HG03457 (cell line): Measurements from ENCODE around the gene LRRC23.
A peak's percentile ranks its signal among the peaks of the same experiment; 100 is the strongest.

ENCODE experiments used
- ATAC-seq: cut with Tn5 transposase; IDR thresholded peaks from one replicate; pipeline ENCODE4 v1.9.1; 2021; ENCODE audit warnings: moderate number of reproducible peaks; ENCODE audit not compliant: unreplicated experiment

The LRRC23 gene

DNA sequence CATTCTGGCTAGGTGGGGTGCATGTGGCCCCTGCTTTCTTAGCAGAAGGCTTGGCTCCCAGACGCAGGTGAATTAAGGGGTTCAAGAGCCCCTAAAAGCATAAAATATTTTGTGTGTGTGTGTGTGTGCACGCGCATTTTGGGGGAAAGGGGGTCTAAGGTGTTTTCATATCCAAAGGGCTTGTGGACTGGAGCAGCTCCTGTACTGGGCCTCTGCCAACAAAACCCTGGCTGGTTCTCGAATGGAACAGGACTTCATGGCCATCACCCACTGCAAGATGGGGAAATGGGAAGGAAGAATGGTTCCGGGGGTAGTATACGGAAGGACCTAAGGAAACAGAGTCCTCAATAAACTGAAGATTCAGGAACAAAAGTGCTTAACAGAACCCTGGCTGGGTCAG lies 19.2 kb downstream of the LRRC23 start:
- no peak for ATAC-seq

DNA sequence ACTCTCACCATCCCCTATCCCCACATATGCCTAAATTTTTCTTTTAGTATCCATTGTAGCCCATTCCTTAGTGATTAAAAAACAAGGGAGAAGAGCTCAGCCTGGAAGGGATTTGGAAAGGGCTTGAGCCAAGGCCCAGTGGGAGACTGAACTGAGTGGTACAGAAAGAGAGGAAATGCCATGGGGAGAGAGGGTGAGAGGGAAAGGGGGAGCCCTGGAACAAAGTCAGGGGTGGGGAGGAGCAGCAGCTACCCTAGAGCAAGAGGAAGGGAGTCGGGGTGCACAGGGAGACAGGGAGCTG lies 20.6 kb downstream of the LRRC23 start:
- no peak for ATAC-seq

DNA sequence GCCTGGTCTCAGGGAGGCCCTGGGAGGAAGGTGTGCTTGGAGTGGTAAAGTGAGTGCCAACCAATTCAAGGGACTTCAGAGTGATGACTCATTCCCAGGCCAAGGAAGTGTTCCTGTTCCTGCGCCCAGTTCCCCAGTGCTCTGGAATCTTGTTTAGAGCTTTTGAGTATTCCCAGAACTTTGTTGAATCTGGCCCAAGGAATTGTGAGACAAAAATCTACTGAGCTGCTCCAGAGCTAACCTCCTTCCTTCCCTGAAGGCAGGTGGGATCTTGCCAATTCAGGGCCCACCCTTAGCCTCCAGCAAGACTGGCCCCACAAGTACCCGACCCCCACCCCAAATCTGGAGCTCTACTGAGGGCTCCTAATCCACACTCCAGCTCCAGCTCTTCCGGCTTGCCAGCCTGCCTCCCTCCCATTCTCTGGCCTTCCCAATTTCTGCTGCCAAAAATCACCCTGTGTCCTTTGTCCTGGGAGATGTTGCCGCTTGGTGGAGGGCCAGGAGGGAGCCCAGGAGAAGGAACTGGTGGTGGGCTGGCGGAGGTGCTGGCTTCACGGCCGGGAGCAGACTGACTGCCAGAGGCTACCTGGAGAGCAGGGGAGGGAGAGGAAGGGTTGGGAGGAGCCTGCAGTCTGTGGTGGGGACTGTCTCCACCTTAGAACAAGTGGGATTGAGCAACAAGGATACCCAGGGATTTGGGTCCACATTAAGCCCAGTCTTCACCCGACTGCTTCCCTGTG lies 21.1 kb downstream of the LRRC23 start:
- no peak for ATAC-seq

DNA sequence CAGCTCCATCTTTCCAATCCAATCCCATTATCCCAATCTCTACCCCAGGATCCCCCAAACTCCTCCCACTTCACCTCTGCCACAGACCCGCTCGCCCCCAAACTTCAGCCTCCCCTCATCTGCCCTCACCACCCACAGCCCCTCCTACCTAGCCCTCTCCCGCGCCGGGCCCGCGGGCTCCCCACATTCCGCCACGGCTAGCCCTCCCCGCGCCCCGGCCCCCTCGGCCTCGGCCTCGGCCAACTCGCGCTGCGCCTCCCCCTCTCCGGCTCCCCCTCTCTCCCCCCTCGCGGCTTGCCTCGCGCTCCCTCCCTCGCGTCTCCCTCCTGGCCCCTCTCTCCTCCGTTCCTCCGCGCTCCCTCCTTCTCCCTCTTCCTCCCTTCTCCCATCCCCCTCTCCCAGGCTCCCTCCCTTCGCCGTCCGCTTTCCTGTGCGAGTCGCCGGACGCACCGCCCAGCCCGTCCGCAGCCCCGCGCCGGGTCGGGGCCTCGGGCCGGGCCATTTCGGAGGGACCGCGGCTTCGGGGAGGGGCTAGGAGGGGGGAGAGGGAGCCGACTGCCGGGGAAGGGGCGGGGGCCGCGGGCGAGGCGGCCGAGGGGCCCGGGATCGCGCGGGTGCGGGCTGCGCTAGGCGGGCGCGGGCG lies 22.9 kb downstream of the LRRC23 start, which contains the start of gene ATN1:
Gene ATN1, plus strand, starts transcription at position 581 of the 643 bp plus-strand sequence. CDS start 6,043 bp downstream, outside the sequence.
- ATAC-seq, result no peak

DNA sequence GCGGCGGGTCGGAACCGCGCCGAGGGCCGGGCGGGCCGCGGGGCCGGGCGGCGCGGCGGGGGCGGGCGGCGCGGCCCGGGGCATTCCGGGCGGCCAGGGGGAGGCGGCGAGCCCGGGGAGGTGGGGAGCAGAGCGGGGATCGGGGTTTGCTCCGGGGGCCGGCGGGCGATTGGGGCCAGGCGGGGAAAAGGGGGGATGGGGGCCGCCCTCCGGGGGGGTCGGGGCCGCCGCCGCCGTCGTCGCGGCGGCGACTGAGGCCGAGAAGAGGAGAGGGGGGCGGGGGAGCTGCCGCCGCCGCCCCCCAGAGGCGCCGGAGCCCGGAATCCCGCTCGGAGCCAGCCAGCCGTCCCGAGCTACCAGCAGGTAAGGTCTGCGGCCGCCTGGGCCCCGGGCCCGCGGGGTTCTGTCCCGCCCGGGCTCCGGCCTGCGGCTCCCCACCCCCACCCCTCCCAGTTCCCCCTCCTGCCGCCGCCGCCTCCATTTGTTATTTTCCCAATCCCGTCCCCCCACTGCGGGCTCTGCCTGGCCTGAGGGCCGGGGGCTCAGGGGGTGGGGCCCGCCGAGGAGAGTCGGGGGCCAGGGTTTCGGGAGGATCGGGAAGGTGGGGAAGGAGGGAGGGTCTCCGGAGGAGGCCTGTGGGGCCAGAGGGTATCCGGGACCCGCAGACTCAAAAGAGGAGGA lies 23.5 kb downstream of the LRRC23 start:
- ATAC-seq, result no peak

DNA sequence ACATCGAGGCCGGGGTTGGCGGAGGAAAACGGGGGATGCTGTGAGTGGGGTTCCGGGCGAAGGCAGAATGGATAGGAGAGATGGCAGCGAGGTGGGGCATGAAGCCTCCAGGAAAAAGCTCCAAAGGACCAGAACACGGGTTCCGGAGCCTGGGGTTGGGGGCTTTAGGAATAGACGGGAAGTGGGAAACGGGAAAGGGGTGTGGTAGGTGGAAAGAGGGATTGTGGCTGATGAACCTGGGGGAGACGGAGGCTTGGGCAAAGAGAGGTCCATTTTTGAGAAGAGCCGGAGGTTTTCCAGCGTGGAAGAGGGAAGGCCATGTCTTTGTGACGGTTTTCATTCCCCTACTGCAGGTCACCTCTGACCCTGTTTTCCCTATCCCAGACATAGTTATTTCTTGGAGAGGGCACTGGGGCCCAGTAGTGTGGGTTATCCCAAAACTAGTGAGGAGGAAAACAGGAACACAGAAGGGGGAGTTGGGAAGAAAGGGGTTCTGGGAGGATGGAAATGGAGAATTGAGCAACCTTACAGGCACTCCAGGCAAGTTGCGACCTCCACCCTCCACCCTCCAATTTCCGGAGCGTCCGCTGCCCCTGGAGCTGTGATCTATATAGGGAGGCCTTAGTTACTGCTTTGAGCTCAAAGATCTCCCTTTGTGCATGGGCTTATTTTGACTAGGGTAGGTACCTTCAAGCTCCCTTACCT lies 24.2 kb downstream of the LRRC23 start:
- ATAC-seq, result no peak

DNA sequence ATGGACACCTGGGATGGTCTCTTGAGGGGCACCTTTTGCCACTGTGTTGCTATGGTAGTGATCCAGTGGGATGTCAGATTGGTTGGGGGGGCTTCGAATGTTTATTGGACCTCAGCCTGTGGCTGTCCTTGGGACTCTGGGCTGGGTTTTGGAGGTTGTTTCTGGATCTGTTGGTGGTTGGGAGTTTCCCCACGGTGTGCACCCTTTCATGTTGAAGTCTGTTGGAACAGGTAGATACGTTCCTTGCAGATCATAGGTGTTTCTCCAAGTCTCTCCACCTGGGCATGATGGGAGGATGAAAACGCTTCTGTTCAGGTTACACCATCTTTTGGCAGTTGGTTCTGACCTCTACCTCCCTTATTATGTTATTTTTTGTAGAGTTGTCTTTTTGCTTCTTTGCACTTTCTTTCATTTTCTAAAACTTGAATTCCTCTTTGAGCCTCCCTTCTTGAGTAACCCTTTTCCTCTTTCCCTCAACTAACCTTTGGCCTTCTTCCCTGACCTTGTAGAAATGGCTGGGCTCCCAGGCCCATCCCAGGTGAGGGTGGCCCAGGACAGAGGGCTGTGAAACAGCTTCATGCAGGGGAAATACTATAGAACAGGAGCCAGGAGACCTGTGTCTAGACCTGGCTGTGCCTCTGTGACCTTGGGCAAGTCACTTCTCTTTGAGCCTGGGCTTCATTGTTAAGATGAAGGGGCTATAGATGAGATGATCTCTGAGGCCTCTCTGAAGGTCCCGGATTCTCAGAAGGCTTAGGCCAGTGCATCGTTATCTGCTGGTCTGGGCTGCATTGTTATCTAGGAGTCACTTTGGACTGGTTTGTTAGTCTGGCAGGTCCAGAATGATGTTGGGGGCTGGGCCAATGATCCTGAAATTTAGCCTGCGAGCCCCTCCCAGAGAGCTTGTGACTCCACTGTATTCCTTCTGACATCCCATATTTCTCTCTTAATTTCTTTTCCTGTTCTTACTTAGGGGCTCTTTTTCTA lies 25.1 kb downstream of the LRRC23 start:
- no peak for ATAC-seq

DNA sequence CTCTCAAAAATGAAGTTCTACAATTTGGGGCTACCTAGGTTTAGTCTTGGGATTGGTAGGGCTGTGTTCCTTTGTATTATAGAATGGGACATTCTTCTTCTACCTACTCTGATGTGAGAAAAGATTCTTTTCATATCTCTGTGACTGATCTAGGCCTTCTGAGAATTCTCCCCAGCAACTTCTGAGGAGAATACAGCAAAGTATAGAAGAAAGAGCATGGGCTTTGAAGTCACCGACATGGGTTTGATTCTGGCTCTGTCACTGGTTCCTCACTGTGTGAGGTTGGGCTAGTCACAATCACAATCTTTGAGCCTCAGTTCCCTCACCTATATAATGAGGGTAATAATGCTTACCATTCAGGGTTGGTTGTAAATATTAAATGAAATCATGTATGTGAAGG lies 28.1 kb downstream of the LRRC23 start:
- ATAC-seq, result no peak

DNA sequence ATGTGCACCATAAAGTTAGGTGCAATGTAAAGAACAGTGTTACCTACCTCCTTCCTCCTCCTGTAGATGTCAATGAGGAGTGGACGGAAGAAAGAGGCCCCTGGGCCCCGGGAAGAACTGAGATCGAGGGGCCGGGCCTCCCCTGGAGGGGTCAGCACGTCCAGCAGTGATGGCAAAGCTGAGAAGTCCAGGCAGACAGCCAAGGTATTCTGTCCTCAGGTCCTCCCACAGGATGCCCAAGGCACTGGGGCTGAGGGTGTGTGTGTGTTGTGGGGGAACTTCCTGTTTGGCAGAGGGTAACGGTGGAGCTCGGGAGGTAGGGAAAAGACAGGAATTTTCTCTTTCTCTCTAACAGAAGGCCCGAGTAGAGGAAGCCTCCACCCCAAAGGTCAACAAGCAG lies 29.5 kb downstream of the LRRC23 start:
- ATAC-seq, result no peak

DNA sequence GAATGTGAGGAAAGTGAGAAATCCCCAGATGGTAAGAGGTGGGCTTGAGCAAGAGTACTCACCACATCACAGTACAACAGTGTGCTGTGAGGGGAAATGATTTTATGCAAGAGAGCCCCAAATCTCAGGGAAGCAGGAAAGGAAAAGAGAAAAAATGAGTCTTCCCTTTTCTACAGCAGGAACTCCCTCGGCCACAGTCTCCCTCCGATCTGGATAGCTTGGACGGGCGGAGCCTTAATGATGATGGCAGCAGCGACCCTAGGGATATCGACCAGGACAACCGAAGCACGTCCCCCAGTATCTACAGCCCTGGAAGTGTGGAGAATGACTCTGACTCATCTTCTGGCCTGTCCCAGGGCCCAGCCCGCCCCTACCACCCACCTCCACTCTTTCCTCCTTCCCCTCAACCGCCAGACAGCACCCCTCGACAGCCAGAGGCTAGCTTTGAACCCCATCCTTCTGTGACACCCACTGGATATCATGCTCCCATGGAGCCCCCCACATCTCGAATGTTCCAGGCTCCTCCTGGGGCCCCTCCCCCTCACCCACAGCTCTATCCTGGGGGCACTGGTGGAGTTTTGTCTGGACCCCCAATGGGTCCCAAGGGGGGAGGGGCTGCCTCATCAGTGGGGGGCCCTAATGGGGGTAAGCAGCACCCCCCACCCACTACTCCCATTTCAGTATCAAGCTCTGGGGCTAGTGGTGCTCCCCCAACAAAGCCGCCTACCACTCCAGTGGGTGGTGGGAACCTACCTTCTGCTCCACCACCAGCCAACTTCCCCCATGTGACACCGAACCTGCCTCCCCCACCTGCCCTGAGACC lies 31.0 kb downstream of the LRRC23 start:
- no peak for ATAC-seq

DNA sequence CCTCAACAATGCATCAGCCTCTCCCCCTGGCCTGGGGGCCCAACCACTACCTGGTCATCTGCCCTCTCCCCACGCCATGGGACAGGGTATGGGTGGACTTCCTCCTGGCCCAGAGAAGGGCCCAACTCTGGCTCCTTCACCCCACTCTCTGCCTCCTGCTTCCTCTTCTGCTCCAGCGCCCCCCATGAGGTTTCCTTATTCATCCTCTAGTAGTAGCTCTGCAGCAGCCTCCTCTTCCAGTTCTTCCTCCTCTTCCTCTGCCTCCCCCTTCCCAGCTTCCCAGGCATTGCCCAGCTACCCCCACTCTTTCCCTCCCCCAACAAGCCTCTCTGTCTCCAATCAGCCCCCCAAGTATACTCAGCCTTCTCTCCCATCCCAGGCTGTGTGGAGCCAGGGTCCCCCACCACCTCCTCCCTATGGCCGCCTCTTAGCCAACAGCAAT lies 31.6 kb downstream of the LRRC23 start:
- no peak for ATAC-seq

DNA sequence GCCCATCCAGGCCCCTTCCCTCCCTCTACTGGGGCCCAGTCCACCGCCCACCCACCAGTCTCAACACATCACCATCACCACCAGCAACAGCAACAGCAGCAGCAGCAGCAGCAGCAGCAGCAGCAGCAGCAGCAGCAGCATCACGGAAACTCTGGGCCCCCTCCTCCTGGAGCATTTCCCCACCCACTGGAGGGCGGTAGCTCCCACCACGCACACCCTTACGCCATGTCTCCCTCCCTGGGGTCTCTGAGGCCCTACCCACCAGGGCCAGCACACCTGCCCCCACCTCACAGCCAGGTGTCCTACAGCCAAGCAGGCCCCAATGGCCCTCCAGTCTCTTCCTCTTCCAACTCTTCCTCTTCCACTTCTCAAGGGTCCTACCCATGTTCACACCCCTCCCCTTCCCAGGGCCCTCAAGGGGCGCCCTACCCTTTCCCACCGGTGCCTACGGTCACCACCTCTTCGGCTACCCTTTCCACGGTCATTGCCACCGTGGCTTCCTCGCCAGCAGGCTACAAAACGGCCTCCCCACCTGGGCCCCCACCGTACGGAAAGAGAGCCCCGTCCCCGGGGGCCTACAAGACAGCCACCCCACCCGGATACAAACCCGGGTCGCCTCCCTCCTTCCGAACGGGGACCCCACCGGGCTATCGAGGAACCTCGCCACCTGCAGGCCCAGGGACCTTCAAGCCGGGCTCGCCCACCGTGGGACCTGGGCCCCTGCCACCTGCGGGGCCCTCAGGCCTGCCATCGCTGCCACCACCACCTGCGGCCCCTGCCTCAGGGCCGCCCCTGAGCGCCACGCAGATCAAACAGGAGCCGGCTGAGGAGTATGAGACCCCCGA lies 32.2 kb downstream of the LRRC23 start:
- peak; percentile 3 for ATAC-seq

DNA sequence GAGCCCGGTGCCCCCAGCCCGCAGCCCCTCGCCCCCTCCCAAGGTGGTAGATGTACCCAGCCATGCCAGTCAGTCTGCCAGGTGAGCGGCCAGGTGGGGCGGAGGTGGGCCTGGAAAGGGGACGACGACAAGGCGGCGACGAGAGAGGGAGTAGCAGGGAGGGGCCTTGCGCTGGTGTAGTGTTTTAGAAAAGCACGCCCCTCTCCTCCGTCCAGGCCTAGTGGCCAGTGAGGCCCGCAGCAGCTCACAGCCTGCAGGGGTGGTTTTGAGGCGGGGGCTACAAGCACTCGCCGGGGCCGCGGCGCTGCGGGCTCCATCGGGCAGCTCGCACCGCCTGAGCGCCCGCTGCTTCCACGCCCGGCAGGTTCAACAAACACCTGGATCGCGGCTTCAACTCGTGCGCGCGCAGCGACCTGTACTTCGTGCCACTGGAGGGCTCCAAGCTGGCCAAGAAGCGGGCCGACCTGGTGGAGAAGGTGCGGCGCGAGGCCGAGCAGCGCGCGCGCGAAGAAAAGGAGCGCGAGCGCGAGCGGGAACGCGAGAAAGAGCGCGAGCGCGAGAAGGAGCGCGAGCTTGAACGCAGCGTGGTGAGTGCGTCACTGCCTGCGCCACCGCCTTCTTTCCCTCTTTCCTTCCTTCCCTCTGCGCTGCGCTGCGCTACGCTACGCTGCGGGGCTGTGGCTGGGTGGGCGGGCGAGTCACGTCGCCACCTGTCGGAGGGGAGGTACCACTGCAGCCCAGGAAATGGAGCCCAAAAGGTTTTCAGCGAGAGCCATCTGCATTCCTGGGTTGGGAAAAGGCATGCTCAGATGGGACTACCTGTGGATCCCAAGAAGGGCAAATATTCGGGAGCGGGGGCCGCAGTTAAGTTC lies 33.1 kb downstream of the LRRC23 start:
- peak; percentile 68 for ATAC-seq

DNA sequence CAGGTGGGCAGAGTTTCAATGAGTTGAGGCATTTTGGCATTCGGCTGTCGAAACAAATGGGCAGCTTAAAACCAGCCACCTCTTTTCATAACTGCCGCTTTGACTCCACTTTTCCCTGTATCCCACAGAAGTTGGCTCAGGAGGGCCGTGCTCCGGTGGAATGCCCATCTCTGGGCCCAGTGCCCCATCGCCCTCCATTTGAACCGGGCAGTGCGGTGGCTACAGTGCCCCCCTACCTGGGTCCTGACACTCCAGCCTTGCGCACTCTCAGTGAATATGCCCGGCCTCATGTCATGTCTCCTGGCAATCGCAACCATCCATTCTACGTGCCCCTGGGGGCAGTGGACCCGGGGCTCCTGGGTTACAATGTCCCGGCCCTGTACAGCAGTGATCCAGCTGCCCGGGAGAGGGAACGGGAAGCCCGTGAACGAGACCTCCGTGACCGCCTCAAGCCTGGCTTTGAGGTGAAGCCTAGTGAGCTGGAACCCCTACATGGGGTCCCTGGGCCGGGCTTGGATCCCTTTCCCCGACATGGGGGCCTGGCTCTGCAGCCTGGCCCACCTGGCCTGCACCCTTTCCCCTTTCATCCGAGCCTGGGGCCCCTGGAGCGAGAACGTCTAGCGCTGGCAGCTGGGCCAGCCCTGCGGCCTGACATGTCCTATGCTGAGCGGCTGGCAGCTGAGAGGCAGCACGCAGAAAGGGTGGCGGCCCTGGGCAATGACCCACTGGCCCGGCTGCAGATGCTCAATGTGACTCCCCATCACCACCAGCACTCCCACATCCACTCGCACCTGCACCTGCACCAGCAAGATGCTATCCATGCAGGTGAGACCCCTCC lies 34.0 kb downstream of the LRRC23 start:
- ATAC-seq, result no peak

DNA sequence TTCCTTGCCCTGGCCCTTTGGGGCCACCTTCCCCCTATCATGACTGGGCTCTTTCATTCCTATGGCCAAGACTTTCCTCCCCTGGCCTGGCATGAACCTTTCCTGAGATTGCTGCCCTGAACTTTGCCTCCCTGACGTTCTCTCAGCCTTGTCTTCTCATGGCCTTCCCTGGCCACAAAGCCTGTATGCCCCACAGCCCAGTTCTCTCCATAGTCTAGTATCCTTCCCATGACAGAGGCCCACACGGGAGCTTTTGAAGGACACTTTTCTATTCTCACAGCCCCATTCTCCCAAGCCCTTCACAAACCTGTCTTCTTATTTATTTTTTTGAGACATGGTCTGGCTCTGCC lies 34.5 kb downstream of the LRRC23 start:
- ATAC-seq, result no peak

DNA sequence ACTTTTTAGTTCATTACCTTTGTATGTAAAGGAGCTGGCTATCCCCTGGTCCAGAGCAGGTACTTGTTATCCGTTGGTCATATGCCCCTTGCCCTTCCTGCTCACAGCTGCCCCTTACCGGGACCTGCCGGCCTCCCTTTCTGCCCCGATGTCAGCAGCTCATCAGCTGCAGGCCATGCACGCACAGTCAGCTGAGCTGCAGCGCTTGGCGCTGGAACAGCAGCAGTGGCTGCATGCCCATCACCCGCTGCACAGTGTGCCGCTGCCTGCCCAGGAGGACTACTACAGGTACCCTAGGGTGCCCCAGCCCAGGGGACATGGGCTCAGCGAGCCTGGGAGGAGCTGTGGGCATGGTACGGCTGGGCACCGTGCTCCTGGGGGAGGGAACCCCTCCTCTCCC lies 36.6 kb downstream of the LRRC23 start:
- ATAC-seq, result no peak

DNA sequence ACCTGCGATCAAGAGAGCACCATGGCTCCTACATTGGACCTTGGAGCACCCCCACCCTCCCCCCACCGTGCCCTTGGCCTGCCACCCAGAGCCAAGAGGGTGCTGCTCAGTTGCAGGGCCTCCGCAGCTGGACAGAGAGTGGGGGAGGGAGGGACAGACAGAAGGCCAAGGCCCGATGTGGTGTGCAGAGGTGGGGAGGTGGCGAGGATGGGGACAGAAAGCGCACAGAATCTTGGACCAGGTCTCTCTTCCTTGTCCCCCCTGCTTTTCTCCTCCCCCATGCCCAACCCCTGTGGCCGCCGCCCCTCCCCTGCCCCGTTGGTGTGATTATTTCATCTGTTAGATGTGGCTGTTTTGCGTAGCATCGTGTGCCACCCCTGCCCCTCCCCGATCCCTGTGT lies 37.2 kb downstream of the LRRC23 start:
- no peak for ATAC-seq
